Breast epithelium (tissue), 4 donors: ENCODE results near the gene PPM1J. TPM values are rescaled to one million over a fixed set of nuclear protein-coding genes. Genes with fewer than 3 reads are reported as not detected.

ENCODE experiments used
- DNase-seq, 2 donors: peaks; one replicate each; pipeline ENCODE4 v3.0.0-alpha.2; 2019; ENCODE audit warnings: low spot score in 2 of 2
- H3K27ac ChIP-seq, 2 donors: fragments of 200-600 bp; sonication (generic) in 1 of 2; one replicate each; pipeline ENCODE4 v1.5.1; 2016 to 2019; ENCODE audit warnings: mild to moderate bottlenecking in 1 of 2
- H3K27me3 ChIP-seq, 2 donors: fragments of 200-600 bp; sonication (generic) in 1 of 2; one replicate each; pipeline versions ENCODE4 v1.5.1 to v1.6.0; 2017 to 2019; ENCODE audit warnings: control low read depth in 1 of 2, mild to moderate bottlenecking in 1 of 2
- H3K36me3 ChIP-seq: fragments of 200-600 bp; one replicate; pipeline ENCODE4 v1.5.1; 2019
- H3K4me1 ChIP-seq, 2 donors: fragments of 200-600 bp; sonication (generic); one replicate each; pipeline ENCODE4 v1.5.1; 2016 to 2019; ENCODE audit warnings: control low read depth in 1 of 2
- H3K4me3 ChIP-seq, 3 donors: fragments of 200-600 bp; sonication (generic); 1 replicate in 2 of 3; 2 replicates in 1 of 3; pipeline ENCODE4 v1.5.1; 2016 to 2019; ENCODE audit warnings: mild to moderate bottlenecking in 3 of 3, moderate library complexity in 2 of 3
- H3K9me3 ChIP-seq, 2 donors: fragments of 200-600 bp; sonication (generic) in 1 of 2; one replicate each; pipeline ENCODE4 v1.5.1; 2016 to 2019; ENCODE audit warnings: control low read depth in 1 of 2
- CTCF ChIP-seq, 3 donors: fragments of 450-650 bp; IDR thresholded peaks; one replicate each; pipeline ENCODE4 v1.5.1; 2016 to 2017; ENCODE audit warnings: antibody characterized with exemption in 3 of 3, mild to moderate bottlenecking in 3 of 3, moderate library complexity in 3 of 3
- POLR2A ChIP-seq: fragments of 450-650 bp; IDR thresholded peaks from one replicate; pipeline ENCODE4 v1.6.1; 2016; ENCODE audit warnings: antibody characterized with exemption, mild to moderate bottlenecking, moderate library complexity
- POLR2AphosphoS5 ChIP-seq, 3 donors: sonication (generic); formaldehyde crosslinking; IDR thresholded peaks; one replicate each; pipeline ENCODE4 v1.6.1; 2017; ENCODE audit warnings: antibody characterized with exemption in 3 of 3
- intact Hi-C: fragments of 100-400 bp; cut with DNase I; formaldehyde crosslinking; loops from one replicate; pipeline ENCODE4 v1.15.1; 2023; ENCODE audit warnings: low total_unique reads
- total RNA-seq, 3 donors: library from RNA; depleted of rRNA; stranded (reverse); fragments of >200 nt; gene quantifications; one replicate each; pipeline ENCODE4 v1.1.0, GENCODE V29; 2016

Gene PPM1J
- total RNA-seq, 3 donors from 2014 or later = 0.32 to 5.3 (median 4.9) TPM

GRCh38 chr1:112686417-112686816 is 28.7 kb downstream of the PPM1J start:
- peak overlapping the region in 1 of 2 donors; percentile 65 for H3K27ac ChIP-seq
- no peak for DNase-seq
- no peaks in the 10 kb centered on the region for H3K27me3 ChIP-seq
- H3K36me3 ChIP-seq = no peaks in the 10 kb centered on the region
- intact Hi-C loops = loop anchor here (10.0 kb wide), 1 partner anchor 1452 kb away; no protein-coding TSS in a partner anchor
- H3K4me3 ChIP-seq = no peak overlapping the region
- no peaks in the 10 kb centered on the region for H3K4me1 ChIP-seq
- TF ChIP-seq POLR2A = no peak
- no peak for TF ChIP-seq CTCF (IDR thresholded peaks at IDR 0.05)
- TF ChIP-seq POLR2AphosphoS5 (IDR thresholded peaks at IDR 0.05) = no peak
- H3K9me3 ChIP-seq = no peaks in the 10 kb centered on the region

GRCh38 chr1:112685913-112686312 is 29.2 kb downstream of the PPM1J start:
- Histone ChIP-seq H3K36me3 (no peaks in the 10 kb centered on the region), H3K27me3 (no peaks in the 10 kb centered on the region), H3K27ac (no peak overlapping the region), H3K9me3 (no peaks in the 10 kb centered on the region), H3K4me3 (no peak overlapping the region), H3K4me1 (no peaks in the 10 kb centered on the region)
- no peak for TF ChIP-seq POLR2AphosphoS5 (IDR thresholded peaks at IDR 0.05)
- no peak for TF ChIP-seq CTCF (IDR thresholded peaks at IDR 0.05)
- TF ChIP-seq POLR2A = no peak
- intact Hi-C loops = loop anchor here (10.0 kb wide), 1 partner anchor 1451 kb away; no protein-coding TSS in a partner anchor
- no peak for DNase-seq

- Histone ChIP-seq H3K36me3 (no peaks in the 10 kb centered on the region), H3K9me3 (no peaks in the 10 kb centered on the region), H3K4me3 (no peak overlapping the region), H3K4me1 (peaks cover 5 to 9% of the 10 kb centered on the region in 2 donors), H3K27me3 (no peaks in the 10 kb centered on the region), H3K27ac (no peak overlapping the region)
- TF ChIP-seq CTCF (IDR thresholded peaks at IDR 0.05) (no peak), POLR2A (no peak), POLR2AphosphoS5 (IDR thresholded peaks at IDR 0.05) (no peak)
- intact Hi-C loops = no loop called here
- no peak for DNase-seq
These were observed 36.5 kb downstream of the PPM1J start for GRCh38 chr1:112678605-112679004.

GRCh38 chr1:112677501-112677900 is 37.6 kb downstream of the PPM1J start:
- H3K9me3 ChIP-seq = no peaks in the 10 kb centered on the region
- H3K27ac ChIP-seq = no peak overlapping the region

GRCh38 chr1:112676543-112676942 is 38.6 kb downstream of the PPM1J start:
- DNase-seq = no peak
- Histone ChIP-seq H3K27me3 (no peaks in the 10 kb centered on the region), H3K4me1 (peaks cover 5 to 12% of the 10 kb centered on the region in 2 donors), H3K36me3 (no peaks in the 10 kb centered on the region), H3K9me3 (no peaks in the 10 kb centered on the region), H3K4me3 (no peak overlapping the region), H3K27ac (peak overlapping the region in 1 of 2 donors; percentile 97)
- TF ChIP-seq POLR2A = no peak
- TF ChIP-seq POLR2AphosphoS5 (IDR thresholded peaks at IDR 0.05) = no peak
- no peak for TF ChIP-seq CTCF (IDR thresholded peaks at IDR 0.05)
- intact Hi-C loops = no loop called here

More at GRCh38 chr1:112677501-112677900, 37.6 kb downstream of the PPM1J start:
- Histone ChIP-seq H3K27me3 (no peaks in the 10 kb centered on the region), H3K4me3 (no peak overlapping the region), H3K4me1 (peaks cover 5 to 12% of the 10 kb centered on the region in 2 donors), H3K36me3 (no peaks in the 10 kb centered on the region)
- TF ChIP-seq POLR2A (no peak), CTCF (IDR thresholded peaks at IDR 0.05) (no peak), POLR2AphosphoS5 (IDR thresholded peaks at IDR 0.05) (no peak)
- intact Hi-C loops = no loop called here
- no peak for DNase-seq
